NCI-H2081 (cell line): Measurements from ENCODE around the gene ARPC1B.

Experiments
- DNase-seq, 2 experiments: peaks; one replicate each; lab custom pipeline; 2025; lab: John Stamatoyannopoulos, UW

The ARPC1B gene

GRCh38 chr7:99389772-99390171, 15.2 kb downstream of the ARPC1B start:
- no peak for DNase-seq

- no peak for DNase-seq
Observed at GRCh38 chr7:99390941-99391602, 16.5 kb downstream of the ARPC1B start.

- peak in 1 of 2 experiments; percentile 26 for DNase-seq
Observed at GRCh38 chr7:99392046-99392445, 17.5 kb downstream of the ARPC1B start.

DNA sequence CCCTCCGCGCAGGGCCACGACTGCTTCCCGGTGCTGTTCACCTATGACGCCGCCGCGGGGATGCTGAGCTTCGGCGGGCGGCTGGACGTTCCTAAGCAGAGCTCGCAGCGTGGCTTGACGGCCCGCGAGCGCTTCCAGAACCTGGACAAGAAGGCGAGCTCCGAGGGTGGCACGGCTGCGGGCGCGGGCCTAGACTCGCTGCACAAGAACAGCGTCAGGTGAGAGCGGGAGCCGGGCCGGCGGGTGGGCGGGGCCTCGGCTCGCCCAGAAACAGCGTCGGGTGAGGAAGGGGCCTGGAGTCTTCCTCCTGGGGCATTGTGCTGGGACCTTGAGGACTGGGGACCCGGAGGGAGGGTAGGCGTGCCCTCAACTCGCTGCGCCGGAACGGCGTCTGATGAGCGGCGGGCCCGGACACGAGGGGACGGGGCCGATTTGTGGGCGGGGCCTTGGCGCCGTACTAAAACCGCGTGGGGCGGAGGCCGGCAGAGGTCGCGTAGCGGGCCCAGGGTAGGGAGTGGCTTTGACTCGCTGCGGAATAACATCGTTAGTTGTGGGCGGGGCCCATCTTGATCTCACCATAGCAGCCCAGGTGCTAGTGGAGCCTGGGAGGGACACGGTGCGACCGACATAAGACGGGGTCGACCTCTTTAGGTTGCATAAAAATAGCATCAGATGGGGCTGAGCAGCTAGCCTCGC, 18.3 kb downstream of the ARPC1B start:
- peak; percentile 81 to 88 for DNase-seq

DNA sequence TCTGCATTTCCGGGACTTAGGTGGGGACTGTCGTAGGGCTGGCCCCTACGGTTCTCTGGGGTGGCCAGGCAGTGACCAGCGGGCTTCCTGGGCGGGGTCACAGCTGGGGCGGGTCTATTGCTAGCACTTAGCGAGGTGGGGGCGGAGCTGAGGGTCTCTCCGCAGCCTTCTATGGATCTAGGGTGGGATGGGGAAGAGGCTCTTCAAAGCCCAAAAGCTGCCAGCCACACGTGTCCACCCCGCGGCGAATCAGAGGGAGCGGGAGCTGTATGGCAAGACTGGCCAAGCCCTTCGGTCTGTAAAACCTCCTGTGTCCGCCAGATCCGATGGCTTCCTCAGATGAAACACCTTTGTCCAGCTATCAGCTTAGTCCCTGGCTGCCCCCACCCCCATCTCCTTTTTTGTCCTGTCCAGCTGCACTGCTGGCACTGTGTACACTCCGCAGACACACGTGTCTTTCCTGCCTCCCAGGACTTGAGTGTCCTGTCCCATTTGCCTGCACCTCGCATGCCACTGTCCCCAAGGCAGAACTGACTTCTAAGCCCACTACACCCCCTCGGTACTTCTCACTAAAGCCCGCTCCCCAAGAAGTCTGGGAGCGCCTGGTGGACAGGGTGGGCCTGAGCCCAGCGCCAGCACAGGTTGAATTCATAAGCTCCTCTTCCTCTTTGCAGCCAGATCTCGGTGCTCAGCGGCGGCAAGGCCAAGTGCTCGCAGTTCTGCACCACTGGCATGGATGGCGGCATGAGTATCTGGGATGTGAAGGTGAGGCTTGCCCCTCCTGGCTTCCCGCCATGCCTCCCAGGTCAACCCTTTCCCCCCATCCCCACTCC, 19.0 kb downstream of the ARPC1B start:
- DNase-seq: peak; percentile 43 to 75

- no peak for DNase-seq
Observed at GRCh38 chr7:99394188-99394502, 19.6 kb downstream of the ARPC1B start.

DNA sequence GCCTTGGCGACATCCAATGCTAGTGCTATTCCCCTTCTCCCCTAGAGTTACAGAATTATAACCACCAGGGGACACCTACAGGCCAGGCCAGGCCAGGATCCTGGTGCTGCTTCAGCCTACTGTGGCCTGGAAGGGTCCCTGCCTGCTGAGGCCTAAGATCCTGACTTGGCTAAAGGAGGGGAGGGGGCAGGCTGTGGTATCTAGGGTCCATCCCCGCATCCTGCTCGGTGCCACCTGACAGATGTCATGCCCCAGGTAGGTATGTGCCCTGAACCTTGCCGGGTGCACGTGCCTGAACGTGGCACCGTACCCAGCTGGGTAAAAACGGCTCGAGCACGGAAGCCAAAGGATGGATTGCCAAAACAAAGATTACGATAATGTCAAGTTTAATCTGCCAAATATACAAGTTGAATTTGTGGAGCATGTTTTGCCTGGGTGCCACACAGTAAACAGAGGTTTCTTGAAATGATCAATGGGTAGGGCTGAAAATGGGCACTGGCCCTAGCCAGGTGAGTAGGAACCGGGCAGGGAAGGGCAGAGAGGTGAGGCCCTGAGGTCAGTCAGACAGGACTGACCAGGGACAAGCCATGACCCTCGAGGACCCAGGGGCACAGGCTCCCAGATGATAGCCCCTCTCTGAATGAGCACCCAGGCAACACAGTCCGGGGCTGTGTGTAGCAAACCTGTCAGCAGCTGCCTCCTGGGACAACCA, 21.2 kb downstream of the ARPC1B start:
- no peak for DNase-seq

GRCh38 chr7:99396418-99397296, 22.1 kb downstream of the ARPC1B start:
- no peak for DNase-seq

DNA sequence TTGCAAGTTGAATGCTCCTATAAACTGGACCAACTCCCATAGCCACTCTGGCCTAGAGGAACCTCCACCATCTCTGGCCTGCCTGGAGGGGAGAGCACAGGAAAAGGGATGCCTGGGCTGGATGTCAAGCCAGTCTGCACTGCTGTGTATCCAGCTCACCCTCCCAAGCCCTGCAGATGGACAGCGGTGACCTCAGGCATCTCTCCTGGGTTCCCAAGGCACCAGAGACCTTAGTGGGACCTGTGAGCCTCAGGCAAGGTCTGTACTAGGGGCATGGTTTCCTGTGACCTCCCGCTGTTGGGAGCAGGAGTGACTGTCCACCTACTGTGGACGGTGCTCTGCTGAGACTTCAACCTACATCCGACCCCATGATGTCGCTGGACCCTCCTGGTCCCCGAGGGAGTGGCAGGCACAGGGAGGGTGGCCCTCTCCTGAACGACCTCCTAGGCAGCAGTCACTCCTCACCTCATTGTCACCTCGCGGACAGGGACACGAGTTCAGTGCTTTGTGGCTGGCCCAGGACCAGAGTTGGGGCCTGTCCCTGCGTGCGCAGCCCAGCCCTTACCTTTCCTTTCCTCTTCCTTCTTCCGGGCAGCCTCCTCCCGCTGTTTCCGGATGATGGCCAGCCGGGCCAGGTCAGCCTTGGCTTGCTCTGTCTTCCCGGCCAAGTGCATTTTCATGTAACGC, 22.9 kb downstream of the ARPC1B start:
- DNase-seq: no peak

DNA sequence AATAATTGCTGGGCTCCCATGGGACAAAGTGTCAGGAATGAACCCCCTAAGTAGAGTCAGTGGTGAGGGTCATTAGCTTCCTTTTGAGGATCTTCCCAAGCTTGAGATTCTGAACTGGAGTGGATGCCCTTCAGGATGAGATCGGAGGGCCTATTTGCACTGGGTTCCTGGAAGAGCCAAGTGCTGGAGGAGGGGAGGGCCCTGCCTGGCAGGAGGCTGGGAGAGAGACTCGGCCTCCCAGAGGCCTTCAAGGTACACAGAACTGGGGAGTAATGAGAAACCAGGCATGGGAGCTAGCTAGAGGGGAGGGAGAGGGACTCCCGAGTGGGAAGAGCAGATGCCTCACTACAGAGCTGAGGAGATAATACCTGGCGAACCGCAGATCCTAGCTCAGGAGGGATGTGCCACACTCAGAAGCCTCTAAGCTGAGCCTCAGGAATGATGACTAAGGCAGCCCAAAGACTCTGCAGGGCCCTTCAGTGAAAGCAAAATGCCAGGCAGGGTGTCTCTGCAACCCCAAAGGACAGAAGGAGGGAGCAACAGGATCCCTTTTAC, 24.4 kb downstream of the ARPC1B start:
- DNase-seq: no peak

- DNase-seq: no peak
Observed at GRCh38 chr7:99399597-99399996, 25.1 kb downstream of the ARPC1B start.

DNA sequence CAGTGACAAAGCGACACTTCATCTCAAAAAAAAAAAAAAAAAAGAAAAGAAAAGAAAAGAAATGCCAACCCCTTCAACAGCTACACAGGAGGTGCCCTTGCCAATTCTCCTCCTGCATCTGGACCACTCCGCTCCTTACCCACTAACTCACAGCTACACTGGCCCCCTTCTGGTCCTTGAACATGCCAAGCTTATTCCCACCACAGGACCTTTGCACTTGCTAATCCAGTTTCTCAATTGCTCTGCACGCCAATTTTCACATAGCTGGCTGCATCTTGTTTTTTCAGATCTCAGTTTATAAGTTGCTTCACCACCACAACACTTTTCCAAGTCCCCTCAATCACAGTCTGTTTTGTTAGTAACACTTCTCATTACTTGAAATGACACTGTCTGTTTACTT, 28.3 kb downstream of the ARPC1B start:
- no peak for DNase-seq

DNA sequence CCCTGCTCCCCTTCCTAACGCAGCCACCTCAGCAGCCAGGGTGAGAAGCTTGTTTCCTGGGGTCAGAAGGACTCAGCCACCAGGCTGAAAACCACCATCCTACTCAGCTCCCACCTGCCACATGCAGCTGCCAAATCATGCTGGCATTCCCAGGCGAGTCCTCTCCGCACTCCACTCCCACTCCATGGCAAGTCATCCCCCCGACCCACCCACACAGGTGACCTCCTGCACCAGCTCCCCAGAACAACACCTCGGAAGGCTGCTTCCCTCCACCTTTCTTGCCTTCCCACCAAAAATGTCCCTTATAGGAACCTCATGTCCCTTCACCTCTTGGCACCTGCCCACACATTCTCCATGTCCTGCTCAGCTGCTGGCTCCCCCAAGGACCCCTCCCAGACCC, 29.2 kb downstream of the ARPC1B start:
- DNase-seq: no peak

GRCh38 chr7:99404235-99404976, 29.9 kb downstream of the ARPC1B start:
- no peak for DNase-seq

DNA sequence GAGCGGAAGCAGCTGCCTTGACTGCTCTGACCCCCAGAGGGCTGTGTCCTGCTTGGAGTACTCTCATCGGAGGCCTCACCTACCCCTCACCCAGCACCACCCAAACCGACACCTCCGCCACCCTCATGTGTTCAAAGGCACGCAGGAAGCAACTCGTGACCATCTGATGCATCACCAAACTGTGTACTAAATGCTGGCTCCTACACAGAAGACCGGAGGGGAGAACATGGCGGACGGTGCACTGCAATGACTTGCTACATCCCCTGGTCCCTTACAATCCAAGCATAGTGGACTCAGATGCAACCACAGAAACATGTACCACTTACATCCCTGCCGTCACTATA, 30.4 kb downstream of the ARPC1B start:
- no peak for DNase-seq

- peak; percentile 71 to 90 for DNase-seq
Observed at GRCh38 chr7:99406557-99406956, 32.0 kb downstream of the ARPC1B start.

- DNase-seq: peak; percentile 40 to 70
Observed at GRCh38 chr7:99407872-99408378, 33.4 kb downstream of the ARPC1B start.

DNA sequence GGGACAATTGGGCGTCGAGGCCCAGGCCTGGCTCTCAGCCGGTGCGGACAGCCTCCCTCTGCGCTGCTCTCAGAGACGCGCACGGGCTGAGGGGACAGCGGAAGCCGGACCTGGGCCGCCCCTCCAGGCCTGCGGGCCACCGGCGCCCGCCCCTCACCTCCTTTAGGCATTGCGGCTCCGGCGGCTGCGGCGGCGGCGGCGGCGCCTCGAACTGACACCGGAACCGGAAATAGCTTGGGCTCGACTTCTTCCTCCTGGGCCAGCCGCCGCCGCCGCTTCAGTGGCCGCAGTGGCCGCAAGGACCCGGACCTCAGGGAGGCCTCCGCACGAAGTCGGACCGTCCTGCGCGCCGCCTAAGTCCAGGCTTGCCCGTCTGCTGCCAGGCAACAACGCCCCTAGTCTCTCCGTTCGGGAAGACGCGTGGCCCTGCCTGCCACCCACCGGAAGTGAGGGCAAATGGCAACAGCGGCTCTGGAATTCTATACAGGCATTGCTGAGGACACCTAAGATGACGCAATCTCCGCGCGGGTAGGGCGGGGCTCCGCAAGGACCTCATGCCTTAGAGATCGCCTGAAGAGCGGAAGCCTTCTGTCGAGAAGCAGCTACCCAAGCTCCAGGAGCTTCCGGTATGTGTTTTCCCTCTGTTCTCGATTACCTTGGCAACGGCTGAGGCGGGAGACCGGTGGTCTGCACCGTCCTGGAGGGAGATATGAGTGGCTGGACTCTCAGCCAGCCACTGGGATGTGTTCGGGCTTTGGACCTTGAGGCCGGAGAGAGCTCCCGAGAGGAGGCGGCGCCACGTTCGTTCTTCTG, 34.1 kb downstream of the ARPC1B start, which contains the start of the genes BUD31 and PDAP1:
TSS of gene BUD31 (plus strand) at position 591 of the 813 bp plus-strand sequence. CDS start 2,124 bp downstream, outside the sequence.
TSS of gene PDAP1 (minus strand) at position 219 of the 813 bp plus-strand sequence. CDS start at position 170, 49 bp downstream.
- peak; percentile 94 to 97 for DNase-seq
